Endothelial cell of umbilical vein (primary cell): ENCODE measurements around the gene GCNT1.

ENCODE experiments used
- CTCF ChIP-seq, 2 donors: IDR thresholded peaks; 1 replicate in 1 of 2; 2 replicates in 1 of 2; pipeline ENCODE4 v1.5.1; 2011; ENCODE audit warnings: low read length in 2 of 2, mild to moderate bottlenecking in 2 of 2, moderate library complexity in 2 of 2, control low read depth in 1 of 2, inconsistent platforms in 1 of 2, low read depth in 1 of 2; ENCODE audit not compliant: insufficient read depth in 1 of 2; ENCODE audit errors: extremely low read depth in 1 of 2
- FOS ChIP-seq: IDR thresholded peaks from 2 replicates; pipeline ENCODE4 v1.6.1; 2011; ENCODE audit warnings: mild to moderate bottlenecking, low read length, moderate library complexity, borderline replicate concordance; ENCODE audit not compliant: insufficient read depth
- MYC ChIP-seq: IDR thresholded peaks from one replicate; pipeline ENCODE4 v1.6.1; 2011; ENCODE audit warnings: mild to moderate bottlenecking, low read depth, low read length

DNA sequence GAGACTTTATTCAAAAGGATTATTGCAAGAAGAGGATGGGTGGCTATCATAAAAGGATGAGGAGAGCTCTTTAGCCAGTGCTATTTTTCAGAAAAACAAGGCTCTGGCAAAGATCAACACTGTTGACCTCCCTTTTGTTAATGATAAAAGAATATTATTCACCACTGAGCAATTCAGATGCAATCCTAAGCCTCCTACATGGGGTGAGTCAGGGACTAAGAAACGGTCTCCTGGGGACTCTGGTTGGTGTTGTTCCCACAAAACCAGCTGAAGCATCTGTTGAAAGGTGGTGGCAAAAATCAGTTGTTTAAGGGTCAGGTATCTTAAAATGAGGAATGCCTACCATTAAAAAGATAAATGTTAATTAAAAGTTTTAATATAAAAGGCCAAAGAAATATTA, 7.7 kb upstream of the GCNT1 start:
- no peak for TF ChIP-seq FOS
- TF ChIP-seq CTCF (IDR thresholded peaks at IDR 0.05; ENCODE audit: extremely low read depth in 1 of 2, insufficient read depth in 1 of 2, low read depth in 1 of 2, low read length in 2 of 2), result no peak
- no peak for TF ChIP-seq MYC
